GM12878 (cell line): Measurements from ENCODE around the gene TLR10. TPM values are rescaled to one million over a fixed set of nuclear protein-coding genes. Genes with fewer than 3 reads are reported as not detected.

ENCODE experiments used
- BMI1 ChIP-seq: fragments of 450-650 bp; IDR thresholded peaks from 2 replicates; pipeline ENCODE4 v1.6.1; 2016; ENCODE audit warnings: mild to moderate bottlenecking, moderate library complexity, borderline replicate concordance
- CBX3 ChIP-seq: fragments of 200-600 bp; sonication (generic); IDR thresholded peaks from 2 replicates; pipeline ENCODE4 v1.6.1; 2016; ENCODE audit warnings: low read depth, borderline replicate concordance
- EP300 ChIP-seq, 2 experiments: fragments of 150-350 bp in 1 of 2; IDR thresholded peaks; 2 replicates each; pipeline ENCODE4 v1.6.1; 2011 to 2012; ENCODE audit warnings: low read depth in 2 of 2, low read length in 2 of 2, borderline replicate concordance in 1 of 2, improper control_type of control experiment in 1 of 2, inconsistent platforms in 1 of 2; ENCODE audit not compliant: control insufficient read depth in 1 of 2
- ESRRA ChIP-seq: IDR thresholded peaks from 2 replicates; pipeline ENCODE4 v1.6.1; 2012; ENCODE audit warnings: mild to moderate bottlenecking, low read length, improper control_type of control experiment
- FOXK2 ChIP-seq: fragments of 450-650 bp; IDR thresholded peaks from 2 replicates; pipeline ENCODE4 v1.6.1; 2017; ENCODE audit warnings: mild to moderate bottlenecking, moderate library complexity
- GATAD2B ChIP-seq: fragments of 450-650 bp; conservative IDR thresholded peaks from 2 replicates; pipeline ENCODE4 v1.6.1; 2017; ENCODE audit warnings: low read depth, mild to moderate bottlenecking, moderate library complexity
- HDAC6 ChIP-seq: fragments of 200-600 bp; sonication (generic); IDR thresholded peaks from one replicate; pipeline ENCODE4 v1.8.0; 2017; ENCODE audit warnings: antibody characterized with exemption; ENCODE audit not compliant: unreplicated experiment
- HSF1 ChIP-seq: fragments of 150-350 bp; IDR thresholded peaks from 2 replicates; pipeline ENCODE4 v1.6.1; 2014; ENCODE audit warnings: mild to moderate bottlenecking, low read depth, low read length
- IRF4 ChIP-seq: IDR thresholded peaks from 2 replicates; pipeline ENCODE4 v1.6.1; 2011; ENCODE audit warnings: low read depth, low read length
- LARP7 ChIP-seq: fragments of 450-650 bp; IDR thresholded peaks from 2 replicates; pipeline ENCODE4 v1.6.1; 2017; ENCODE audit warnings: mild to moderate bottlenecking
- MEF2A ChIP-seq: IDR thresholded peaks from 2 replicates; pipeline ENCODE4 v1.6.1; 2011; ENCODE audit warnings: low read depth, mild to moderate bottlenecking, low read length, moderate library complexity; ENCODE audit not compliant: insufficient read depth
- MTA2 ChIP-seq: fragments of 450-650 bp; IDR thresholded peaks from 2 replicates; pipeline ENCODE4 v1.6.1; 2016; ENCODE audit warnings: low read depth, mild to moderate bottlenecking, moderate library complexity
- MTA3 ChIP-seq: IDR thresholded peaks from 2 replicates; pipeline ENCODE4 v1.6.1; 2012; ENCODE audit warnings: low read length, inconsistent platforms, borderline replicate concordance
- NFYB ChIP-seq: IDR thresholded peaks from 2 replicates; pipeline ENCODE4 v1.6.1; 2011; ENCODE audit warnings: low read depth, mild to moderate bottlenecking, low read length, improper control_type of control experiment, moderate library complexity; ENCODE audit not compliant: insufficient read depth
- RAD51 ChIP-seq: fragments of 450-650 bp; IDR thresholded peaks from 2 replicates; pipeline ENCODE4 v1.6.1; 2016; ENCODE audit warnings: moderate library complexity, mild to moderate bottlenecking, inconsistent platforms
- RBBP5 ChIP-seq: fragments of 200-600 bp; sonication (generic); conservative IDR thresholded peaks from 2 replicates; pipeline ENCODE4 v1.6.1; 2016
- REST ChIP-seq: IDR thresholded peaks from 2 replicates; pipeline ENCODE4 v1.6.1; 2012; ENCODE audit warnings: mild to moderate bottlenecking, low read depth, low read length
- SMARCA5 ChIP-seq: fragments of 450-650 bp; IDR thresholded peaks from 2 replicates; pipeline ENCODE4 v1.6.1; 2017; ENCODE audit warnings: mild to moderate bottlenecking
- USF1 ChIP-seq: IDR thresholded peaks from 2 replicates; pipeline ENCODE4 v1.6.1; 2011; ENCODE audit warnings: borderline replicate concordance, low read depth, mild to moderate bottlenecking, moderate library complexity, mixed read lengths, low read length; ENCODE audit not compliant: insufficient read depth; ENCODE audit errors: extremely low read length
- YY1 ChIP-seq: IDR thresholded peaks from 2 replicates; pipeline ENCODE4 v1.6.1; 2011; ENCODE audit warnings: low read depth, mild to moderate bottlenecking, low read length
- ZNF592 ChIP-seq: fragments of 450-650 bp; IDR thresholded peaks from 2 replicates; pipeline ENCODE4 v1.6.1; 2017; ENCODE audit warnings: mild to moderate bottlenecking, moderate library complexity
- ZSCAN29 ChIP-seq: fragments of 450-650 bp; IDR thresholded peaks from 2 replicates; pipeline ENCODE4 v1.6.1; 2017; ENCODE audit warnings: mild to moderate bottlenecking, moderate library complexity
- polyA plus RNA-seq, 11 experiments: library from polyadenylated mRNA; depleted of rRNA in 4 of 11; unstranded in 6 of 11; stranded (reverse) in 5 of 11; fragments of >200 nt; fragmentation: Nextera tagmentation in 4 of 11; fragmentation: Illumina TruSeq in 1 of 11; extraction: Ambion mirVana in 4 of 11; extraction: Trizol in 1 of 11; gene quantifications; 1 replicate in 1 of 11; 2 replicates in 10 of 11; pipeline versions ENCODE4 v1.2.1 to v1.2.3, GENCODE V29; 2011 to 2016; ENCODE audit warnings: inconsistent platforms in 2 of 11, missing spikeins in 2 of 11, low read depth in 1 of 11
- total RNA-seq, 4 experiments: library from RNA; depleted of rRNA in 3 of 4; stranded (reverse); fragments of >200 nt in 3 of 4; fragmentation: Illumina TruSeq in 1 of 4; extraction: Trizol in 1 of 4; gene quantifications; 2 replicates each; pipeline versions ENCODE4 v1.2.1 to v1.2.3, GENCODE V29; 2013 to 2021

Gene TLR10
- total and polyA plus RNA-seq, 10 of the 15 experiments (the other 5 are each of a cell fraction or from before 2014, with no cell fraction given), result 31.5 to 149 (median 64.9) TPM

GRCh38 chr4:38785901-38786402, 3.2 kb upstream of the TLR10 start (continued):
- TF ChIP-seq ESRRA, result no peak
- TF ChIP-seq USF1, result no peak
- TF ChIP-seq LARP7, result no peak
- no peak for TF ChIP-seq RAD51
- no peak for TF ChIP-seq HSF1
- TF ChIP-seq ZNF592, result no peak
- no peak for TF ChIP-seq BMI1
- no peak for TF ChIP-seq RBBP5
- no peak for TF ChIP-seq EP300 (IDR thresholded peaks at IDR 0.05; ENCODE audit: borderline replicate concordance in 1 of 2, control insufficient read depth in 1 of 2, low read depth in 2 of 2, low read length in 2 of 2)
- peak; percentile 58; the same call in 1 of the 2 replicates for TF ChIP-seq MEF2A
- no peak for TF ChIP-seq YY1
- TF ChIP-seq ZSCAN29, result no peak
- TF ChIP-seq NFYB, result no peak
- TF ChIP-seq GATAD2B, result no peak
- no peak for TF ChIP-seq HDAC6
- no peak for TF ChIP-seq FOXK2
- TF ChIP-seq REST, result 0 out of 2 replicates have a peak, but pooled peaks have one; percentile 12
- TF ChIP-seq SMARCA5, result no peak
- TF ChIP-seq CBX3, result no peak
- TF ChIP-seq MTA3, result no peak
- TF ChIP-seq MTA2, result no peak
- peak; percentile 74 for TF ChIP-seq IRF4
